GM10847 (cell line): Measurements from ENCODE around the gene PPP1CB.

Experiments used
- POLR2A ChIP-seq: IDR thresholded peaks from 2 replicates; pipeline ENCODE4 v1.6.1; 2011; ENCODE audit not compliant: insufficient read length; ENCODE audit errors: extremely low read depth

Gene PPP1CB

DNA sequence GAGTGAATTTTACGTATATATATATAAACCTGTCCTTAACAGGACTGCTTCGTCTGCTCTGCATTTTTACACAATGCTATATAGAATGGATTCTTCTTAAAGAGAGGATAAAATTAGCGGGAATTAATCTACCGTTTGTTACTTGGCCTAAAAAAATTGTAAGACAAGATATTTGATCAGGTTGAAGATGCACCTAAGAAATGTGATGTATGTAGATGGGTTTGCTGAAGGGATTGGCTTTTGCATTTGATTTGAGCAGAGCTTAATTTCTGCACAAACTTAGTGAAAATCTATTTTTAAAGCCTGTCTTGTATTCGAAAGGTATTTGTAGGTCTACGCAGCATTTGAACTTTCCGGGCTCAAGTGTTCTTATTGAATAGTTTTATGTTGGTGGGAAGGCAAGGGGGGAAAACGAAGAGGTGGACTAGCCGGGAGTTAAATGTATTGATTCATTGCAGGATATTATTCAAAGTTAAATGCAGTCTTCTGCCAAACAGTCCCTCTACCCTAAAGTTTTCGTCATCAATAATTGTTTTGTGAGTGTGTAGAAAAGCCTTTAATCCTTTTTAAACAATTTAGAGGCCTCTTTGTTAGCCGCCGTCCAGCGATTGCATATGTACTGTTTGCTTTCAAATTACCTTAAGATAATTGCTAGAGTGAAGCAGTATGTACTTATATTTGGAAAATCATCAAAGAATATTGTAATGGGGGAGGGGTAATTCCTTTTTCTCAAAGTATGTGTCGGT lies 1.2 kb downstream of the PPP1CB start:
- no peak for TF ChIP-seq POLR2A

DNA sequence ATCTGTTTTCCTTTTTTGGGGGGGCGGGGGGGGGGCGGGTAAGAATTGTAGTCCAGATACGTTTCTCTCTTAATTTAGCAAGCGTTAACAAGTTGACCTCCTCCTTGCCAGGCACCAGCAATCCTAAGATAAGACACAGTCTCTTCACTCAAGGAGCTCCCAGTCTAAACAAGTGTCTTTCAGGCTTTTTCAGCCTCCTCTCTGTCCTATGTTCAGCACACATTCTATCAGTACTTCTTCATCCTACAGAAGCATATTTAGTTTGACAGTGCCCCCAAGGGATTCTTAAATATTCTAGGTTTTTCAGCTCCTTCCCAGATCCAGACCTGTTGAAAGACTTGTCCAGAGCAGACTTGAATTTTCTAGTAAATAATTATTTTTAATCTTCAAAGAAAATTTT lies 2.7 kb downstream of the PPP1CB start:
- TF ChIP-seq POLR2A, result no peak

- TF ChIP-seq POLR2A, result no peak
Measured at GRCh38 chr2:28755421-28755820, 3.8 kb downstream of the PPP1CB start.

DNA sequence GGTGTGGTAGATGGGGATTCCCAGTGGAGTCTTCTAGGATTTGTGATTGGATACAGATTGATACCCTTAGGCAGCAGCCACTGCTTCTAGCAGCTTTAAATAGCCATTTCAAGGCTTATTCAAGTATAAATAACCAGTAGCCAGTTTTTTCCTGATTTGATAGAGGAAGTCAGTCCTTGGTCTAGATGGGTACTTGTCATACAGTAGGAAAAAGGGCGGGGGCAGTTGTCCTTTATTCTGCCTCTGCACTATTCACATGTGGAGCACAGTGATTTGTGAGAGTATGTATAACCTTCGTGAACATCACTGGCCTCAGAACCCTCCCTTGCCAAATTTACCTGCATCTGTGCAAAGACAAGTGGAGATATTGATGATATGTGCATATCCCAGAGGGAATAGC lies 6.8 kb downstream of the PPP1CB start:
- TF ChIP-seq POLR2A, result no peak

DNA sequence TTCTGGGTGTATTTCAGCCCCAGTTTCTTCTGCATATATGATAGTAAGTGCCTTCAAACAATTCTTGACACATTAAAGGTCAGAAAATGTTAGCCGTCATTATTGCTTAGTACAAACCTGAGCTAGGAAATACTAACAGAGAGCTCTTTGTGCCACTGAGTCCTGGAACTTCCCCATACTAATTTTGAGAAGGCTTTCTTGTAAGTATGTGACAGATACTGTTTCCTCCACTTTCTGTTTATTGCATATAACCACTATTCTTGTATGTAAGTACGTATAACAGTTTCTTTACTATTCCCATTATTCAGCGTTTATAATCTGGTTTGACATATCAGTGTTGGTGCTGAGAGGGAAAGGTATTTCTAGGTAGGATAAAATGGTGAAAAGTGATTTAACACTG lies 9.8 kb downstream of the PPP1CB start:
- TF ChIP-seq POLR2A, result no peak

DNA sequence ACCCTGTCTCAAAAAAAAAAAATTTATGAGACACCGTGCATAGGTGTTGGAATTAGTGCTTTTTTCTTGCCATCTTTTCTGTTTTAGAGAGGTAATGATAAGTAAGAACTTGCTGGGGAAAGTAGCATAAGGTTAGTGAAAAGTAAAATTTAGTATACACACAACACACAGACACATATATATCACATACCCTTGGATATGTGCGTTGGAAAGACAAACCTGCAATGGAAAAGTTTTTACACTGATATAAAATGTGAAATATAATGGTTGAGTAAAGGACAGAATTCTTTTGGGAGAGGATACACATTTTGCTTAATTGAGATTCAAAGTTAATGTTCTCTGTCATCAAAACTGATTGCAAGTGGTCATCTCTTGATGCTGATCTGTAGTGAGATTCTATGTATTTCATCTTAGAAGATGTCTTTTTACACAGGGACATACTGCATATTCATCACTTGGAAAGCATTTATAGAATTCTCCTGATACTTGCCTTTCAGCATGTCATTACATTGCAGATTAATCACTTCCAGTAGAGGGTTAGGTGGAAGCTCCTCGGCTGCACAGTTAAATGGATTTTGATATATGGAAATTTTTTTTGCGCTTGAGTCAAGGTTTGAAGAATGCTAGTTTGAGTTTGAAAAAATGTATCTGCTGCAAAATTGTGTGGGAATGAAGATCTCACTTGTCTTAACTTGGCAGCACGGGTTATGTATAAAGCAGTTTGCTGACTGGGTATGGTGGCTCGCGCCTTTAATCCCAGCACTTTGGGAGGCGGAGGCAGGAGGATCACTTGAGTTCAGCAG lies 13.5 kb downstream of the PPP1CB start:
- TF ChIP-seq POLR2A, result no peak

DNA sequence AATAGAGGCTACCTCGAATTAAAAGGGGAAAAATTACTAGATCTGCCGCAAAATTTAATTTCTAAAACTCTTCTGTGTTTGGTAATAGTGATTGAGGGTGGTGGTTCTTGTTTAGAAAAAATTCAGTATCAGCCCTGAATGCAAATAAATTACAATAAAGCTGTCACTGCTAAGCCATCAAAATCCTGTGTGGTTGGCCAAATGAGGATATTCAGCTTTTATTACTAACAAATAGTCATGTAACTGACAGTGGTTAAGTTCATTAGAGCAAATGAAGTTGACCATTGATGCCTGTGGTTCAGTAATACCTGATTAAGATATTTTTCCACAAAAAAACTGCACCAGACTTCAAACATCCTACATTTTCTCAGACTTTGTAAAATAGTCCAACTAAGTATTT lies 14.4 kb downstream of the PPP1CB start:
- no peak for TF ChIP-seq POLR2A

GRCh38 chr2:28767337-28767736 lies 15.7 kb downstream of the PPP1CB start:
- no peak for TF ChIP-seq POLR2A

- TF ChIP-seq POLR2A, result no peak
Measured at GRCh38 chr2:28768422-28768821, 16.8 kb downstream of the PPP1CB start.

DNA sequence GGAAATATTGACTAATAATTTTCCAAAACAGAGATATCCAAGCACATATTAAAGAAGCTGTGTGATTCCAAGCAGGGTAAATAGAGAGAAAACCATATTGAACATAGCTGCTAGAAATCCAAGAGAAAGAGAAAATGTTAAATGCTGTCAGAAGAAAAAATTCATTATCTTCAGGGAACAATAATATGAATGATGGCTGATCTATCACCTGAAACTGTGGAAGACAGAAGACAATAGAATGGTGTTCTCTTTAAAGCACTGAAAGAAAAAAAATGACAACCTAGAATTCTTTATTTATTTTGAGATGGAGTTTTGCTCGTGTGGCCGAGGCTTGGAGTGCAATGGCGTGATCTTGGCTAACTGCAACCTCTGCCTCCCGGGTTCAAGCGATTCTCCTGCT lies 17.3 kb downstream of the PPP1CB start:
- no peak for TF ChIP-seq POLR2A

DNA sequence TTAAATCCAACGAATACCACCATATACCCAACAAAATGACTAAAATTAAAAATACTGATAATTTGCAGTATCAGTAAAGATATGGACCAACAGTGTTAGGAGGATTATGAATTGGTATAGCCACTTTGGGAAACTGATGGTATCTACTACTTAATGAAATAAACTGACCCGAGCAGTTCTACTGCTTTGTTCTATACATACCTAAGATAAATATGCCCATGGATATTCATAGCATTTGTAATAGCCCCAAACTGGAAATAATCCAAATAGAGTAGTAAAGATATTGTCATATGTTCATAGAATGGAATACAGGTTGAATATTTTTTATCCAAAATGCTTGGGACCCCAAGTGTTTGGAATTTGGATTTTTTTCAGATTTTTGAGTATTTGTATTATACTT lies 20.7 kb downstream of the PPP1CB start:
- no peak for TF ChIP-seq POLR2A

DNA sequence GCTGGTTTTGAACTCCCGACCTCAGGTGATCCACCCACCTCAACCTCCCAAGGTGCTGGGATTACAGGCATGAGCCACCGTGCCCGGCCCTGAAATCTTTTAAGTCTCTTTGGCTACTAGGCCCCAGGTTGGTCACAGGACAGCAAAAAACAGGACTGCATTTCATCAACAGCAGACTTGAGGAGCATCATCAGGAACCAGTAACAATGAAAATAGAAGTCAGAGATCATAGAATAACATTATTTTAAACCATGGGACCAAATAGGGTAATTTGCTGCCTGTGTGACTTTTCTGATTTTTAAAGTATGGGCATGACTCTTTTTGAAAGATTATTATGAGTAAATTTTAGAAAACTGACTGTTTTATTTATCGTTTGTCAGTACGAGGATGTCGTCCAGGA lies 24.8 kb downstream of the PPP1CB start:
- TF ChIP-seq POLR2A, result no peak

DNA sequence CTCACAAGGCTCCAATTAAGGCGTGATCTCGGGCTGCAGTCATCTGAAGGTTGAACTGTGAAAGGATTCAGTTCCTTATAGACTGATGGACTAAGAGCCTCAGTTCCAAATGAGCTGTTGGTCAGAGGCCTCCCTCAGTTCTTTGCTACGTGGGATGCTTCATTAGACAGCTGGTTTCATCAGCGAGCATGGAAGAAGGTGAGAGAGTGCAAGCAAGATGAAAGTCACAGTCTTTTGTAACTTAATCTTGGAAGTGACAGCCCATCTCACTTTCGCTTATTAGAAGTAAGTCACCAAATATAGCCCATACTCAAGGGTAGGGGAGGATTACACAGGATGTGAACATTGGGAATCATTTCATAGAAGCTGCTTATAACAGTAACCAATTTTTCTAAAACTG lies 26.8 kb downstream of the PPP1CB start:
- TF ChIP-seq POLR2A, result no peak

GRCh38 chr2:28779001-28779400 lies 27.4 kb downstream of the PPP1CB start:
- TF ChIP-seq POLR2A, result no peak

GRCh38 chr2:28780496-28780895 lies 28.9 kb downstream of the PPP1CB start:
- TF ChIP-seq POLR2A, result no peak

GRCh38 chr2:28782423-28782822 lies 30.8 kb downstream of the PPP1CB start:
- no peak for TF ChIP-seq POLR2A
